Breast epithelium (tissue), 3 donors: ENCODE data around the gene FOXP3.

Experiments
- CTCF ChIP-seq, 3 donors: fragments of 450-650 bp; IDR thresholded peaks; one replicate each; pipeline ENCODE4 v1.5.1; 2016 to 2017; ENCODE audit warnings: antibody characterized with exemption in 3 of 3, mild to moderate bottlenecking in 3 of 3, moderate library complexity in 3 of 3
- POLR2AphosphoS5 ChIP-seq, 3 donors: sonication (generic); formaldehyde crosslinking; IDR thresholded peaks; one replicate each; pipeline ENCODE4 v1.6.1; 2017; ENCODE audit warnings: antibody characterized with exemption in 3 of 3

- TF ChIP-seq CTCF (IDR thresholded peaks at IDR 0.05) (no peak), POLR2AphosphoS5 (IDR thresholded peaks at IDR 0.05) (no peak)
Measured at GRCh38 chrX:49276671-49277534, 12.4 kb upstream of the FOXP3 start.
